Left ventricle myocardium inferior (tissue), 1 donor: ENCODE measurements around the gene ANKRD50. TPM values are rescaled to one million over a fixed set of nuclear protein-coding genes. Genes with fewer than 3 reads are reported as not detected.

Experiments used
- DNase-seq: peaks from one replicate; pipeline ENCODE4 v3.0.0-alpha.2; 2020
- H3K27ac ChIP-seq: fragments of 200-600 bp; replicated peaks from 2 replicates; pipeline ENCODE4 v1.8.0; 2021
- H3K27me3 ChIP-seq: fragments of 200-600 bp; 2 replicates; pipeline ENCODE4 v1.8.0; 2021; ENCODE audit warnings: low read depth
- H3K36me3 ChIP-seq: fragments of 200-600 bp; 2 replicates; pipeline ENCODE4 v1.8.0; 2021
- H3K4me1 ChIP-seq: fragments of 200-600 bp; 2 replicates; pipeline ENCODE4 v1.8.0; 2021
- H3K4me3 ChIP-seq: fragments of 200-600 bp; 2 replicates; pipeline ENCODE4 v1.8.0; 2021; ENCODE audit warnings: mild to moderate bottlenecking, moderate library complexity
- H3K9me3 ChIP-seq: fragments of 200-600 bp; replicated peaks from 2 replicates; pipeline ENCODE4 v1.8.0; 2021
- CTCF ChIP-seq: fragments of 200-600 bp; IDR thresholded peaks from 2 replicates; pipeline ENCODE4 v1.8.0; 2021; ENCODE audit warnings: antibody characterized with exemption, mild to moderate bottlenecking, borderline replicate concordance
- intact Hi-C: fragments of 100-400 bp; cut with micrococcal nuclease; formaldehyde crosslinking; loops from one replicate; pipeline ENCODE4 v1.11.0; 2022
- total RNA-seq: library from RNA; stranded (reverse); fragmentation: NEBNext Ultra II Directional; extraction: Animal tissue kit (Norgen Biotek cat#: 25700); gene quantifications from one replicate; pipeline ENCODE4 v1.2.1, GENCODE V29; 2021
- donor health status: DM: no; HTN: yes; CAD: no; lungs with severe emphysema.

Gene ANKRD50
- total RNA-seq, 1 donor from 2014 or later, result 5.5 TPM

- H3K9me3 ChIP-seq, result peaks cover 9% of the 10 kb centered on the region
- intact Hi-C loops, result no loop called here
These were observed 20.7 kb downstream of the ANKRD50 start for GRCh38 chr4:124691801-124692200.

DNA sequence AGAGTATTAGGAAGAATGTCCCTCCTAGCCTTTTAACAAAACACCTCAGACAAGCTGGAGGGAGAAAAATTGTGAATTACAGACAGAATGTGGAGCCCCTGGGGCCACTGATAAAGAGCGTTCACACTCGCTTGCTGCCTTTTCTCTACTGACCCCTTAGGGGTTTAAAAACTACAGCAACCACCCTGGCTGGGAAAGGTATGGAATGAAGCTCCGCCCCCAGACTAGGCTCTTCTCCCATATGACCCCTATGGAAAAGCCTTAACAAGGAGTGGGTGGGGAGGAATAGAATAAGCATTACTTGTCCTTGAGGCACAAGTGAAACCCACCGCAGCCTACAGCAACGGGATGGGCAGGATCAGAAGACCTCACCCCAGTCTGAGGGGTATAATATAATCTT, 26.3 kb downstream of the ANKRD50 start:
- TF ChIP-seq CTCF, result no peak
- no peak for DNase-seq
- Histone ChIP-seq H3K9me3 (no peaks in the 10 kb centered on the region), H3K4me3 (no peak overlapping the region), H3K27ac (no peak overlapping the region), H3K36me3 (no peaks in the 10 kb centered on the region), H3K4me1 (no peaks in the 10 kb centered on the region), H3K27me3 (no peaks in the 10 kb centered on the region)
- intact Hi-C loops, result no loop called here

More at GRCh38 chr4:124691801-124692200, 20.7 kb downstream of the ANKRD50 start:
- H3K27ac ChIP-seq, result no peak overlapping the region
- H3K4me1 ChIP-seq, result no peaks in the 10 kb centered on the region
- H3K4me3 ChIP-seq, result no peak overlapping the region
- no peaks in the 10 kb centered on the region for H3K27me3 ChIP-seq
- TF ChIP-seq CTCF, result no peak
- H3K36me3 ChIP-seq, result no peaks in the 10 kb centered on the region
- no peak for DNase-seq

DNA sequence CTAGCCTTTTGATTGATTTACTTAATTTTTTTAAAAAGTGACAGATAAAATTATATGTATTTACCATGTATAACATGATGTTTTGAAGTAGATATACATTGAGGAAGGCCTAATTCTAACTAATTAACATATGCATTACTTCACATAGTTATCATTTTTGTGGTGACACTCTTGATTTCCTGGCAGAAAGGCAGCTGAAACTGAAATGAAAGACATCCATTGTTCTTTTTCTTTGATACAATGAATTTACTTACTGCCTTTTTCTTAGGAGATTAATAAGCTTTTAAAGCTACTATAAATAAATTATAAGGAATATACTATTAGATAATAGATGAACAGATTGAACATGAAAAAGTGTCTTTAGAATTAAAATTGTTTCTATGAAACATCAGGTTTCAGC, 26.7 kb downstream of the ANKRD50 start:
- intact Hi-C loops, result no loop called here
- no peak overlapping the region for H3K27ac ChIP-seq
- H3K4me1 ChIP-seq, result no peaks in the 10 kb centered on the region
- H3K4me3 ChIP-seq, result no peak overlapping the region
- no peaks in the 10 kb centered on the region for H3K36me3 ChIP-seq
- no peaks in the 10 kb centered on the region for H3K27me3 ChIP-seq
- no peaks in the 10 kb centered on the region for H3K9me3 ChIP-seq
- TF ChIP-seq CTCF, result no peak
- no peak for DNase-seq

DNA sequence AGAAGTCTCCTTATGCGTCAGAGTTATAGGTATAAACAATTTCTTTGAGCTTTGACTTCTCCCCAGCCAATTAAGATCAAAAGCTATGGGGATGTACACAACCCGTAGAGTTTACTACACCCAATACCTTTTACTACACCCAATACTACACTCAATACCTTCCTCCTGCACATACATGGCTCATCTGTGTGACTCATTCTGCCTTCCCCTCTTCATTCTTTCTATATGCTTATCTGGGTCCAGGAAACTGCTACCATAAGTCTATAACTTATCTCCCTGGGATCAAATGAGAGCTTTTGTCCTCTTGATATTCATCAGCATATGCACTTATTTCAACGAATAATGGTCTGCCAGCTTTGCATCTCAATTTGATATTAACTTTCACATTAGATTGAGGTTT, 28.2 kb downstream of the ANKRD50 start:
- Histone ChIP-seq H3K27ac (no peak overlapping the region), H3K9me3 (no peaks in the 10 kb centered on the region), H3K4me1 (peaks cover 7% of the 10 kb centered on the region), H3K4me3 (no peak overlapping the region), H3K36me3 (no peaks in the 10 kb centered on the region), H3K27me3 (no peaks in the 10 kb centered on the region)
- TF ChIP-seq CTCF, result no peak
- no peak for DNase-seq
- intact Hi-C loops, result no loop called here

DNA sequence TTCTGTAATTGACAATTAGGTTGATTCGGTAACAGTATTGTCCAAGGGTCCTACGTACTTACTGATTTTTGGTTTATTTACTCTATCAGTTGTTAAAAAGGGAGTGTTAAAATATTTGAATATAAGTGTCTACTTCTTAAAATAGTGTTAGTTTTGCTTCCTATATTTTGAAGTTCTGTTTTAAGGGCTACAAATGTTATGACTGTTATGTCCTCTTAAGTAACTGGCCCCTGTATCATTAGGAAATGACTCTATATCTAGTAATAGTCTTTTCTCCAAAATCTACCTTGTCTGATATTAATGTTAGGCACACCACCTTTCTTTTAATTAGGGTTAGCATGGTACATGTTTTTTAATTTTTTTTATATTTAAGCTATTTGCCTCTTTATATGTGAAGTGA, 30.1 kb downstream of the ANKRD50 start:
- Histone ChIP-seq H3K36me3 (peaks cover 14% of the 10 kb centered on the region), H3K4me3 (no peak overlapping the region), H3K27me3 (no peaks in the 10 kb centered on the region), H3K4me1 (peaks cover 7% of the 10 kb centered on the region), H3K27ac (no peak overlapping the region), H3K9me3 (no peaks in the 10 kb centered on the region)
- intact Hi-C loops, result no loop called here
- DNase-seq, result no peak
- no peak for TF ChIP-seq CTCF

GRCh38 chr4:124666496-124666895, 46.0 kb downstream of the ANKRD50 start:
- Histone ChIP-seq H3K27me3 (no peaks in the 10 kb centered on the region), H3K4me1 (no peaks in the 10 kb centered on the region), H3K36me3 (peaks cover 28% of the 10 kb centered on the region), H3K4me3 (no peak overlapping the region), H3K27ac (no peak overlapping the region), H3K9me3 (no peaks in the 10 kb centered on the region)
- intact Hi-C loops, result no loop called here
- TF ChIP-seq CTCF, result no peak
- DNase-seq, result no peak
